GM12873 (cell line): ENCODE measurements around the gene NSA2.

Experiments
- CTCF ChIP-seq: IDR thresholded peaks from 2 replicates; pipeline ENCODE4 v1.5.1; 2012; ENCODE audit warnings: low read depth, mild to moderate bottlenecking, moderate library complexity, low read length, control low read depth; ENCODE audit not compliant: insufficient read depth; ENCODE audit errors: missing control alignments

The NSA2 gene

GRCh38 chr5:74786851-74787250 is 19.8 kb downstream of the NSA2 start:
- TF ChIP-seq CTCF, result no peak

GRCh38 chr5:74787424-74787823 is 20.4 kb downstream of the NSA2 start:
- no peak for TF ChIP-seq CTCF

- no peak for TF ChIP-seq CTCF
These were observed 32.2 kb downstream of the NSA2 start for GRCh38 chr5:74798977-74799911.

GRCh38 chr5:74801197-74801596 is 34.1 kb downstream of the NSA2 start:
- no peak for TF ChIP-seq CTCF

GRCh38 chr5:74801941-74802340 is 34.9 kb downstream of the NSA2 start:
- no peak for TF ChIP-seq CTCF

- TF ChIP-seq CTCF, result no peak
These were observed 43.9 kb downstream of the NSA2 start for GRCh38 chr5:74810915-74811314.

GRCh38 chr5:74816875-74817274 is 49.8 kb downstream of the NSA2 start:
- no peak for TF ChIP-seq CTCF
